HS-5 (cell line): Measurements from ENCODE around the gene CTNNA1.

Experiments
- DNase-seq: peaks from one replicate; pipeline ENCODE4 v3.0.0-alpha.2; 2012; ENCODE audit warnings: low read depth

CTNNA1 gene

DNA sequence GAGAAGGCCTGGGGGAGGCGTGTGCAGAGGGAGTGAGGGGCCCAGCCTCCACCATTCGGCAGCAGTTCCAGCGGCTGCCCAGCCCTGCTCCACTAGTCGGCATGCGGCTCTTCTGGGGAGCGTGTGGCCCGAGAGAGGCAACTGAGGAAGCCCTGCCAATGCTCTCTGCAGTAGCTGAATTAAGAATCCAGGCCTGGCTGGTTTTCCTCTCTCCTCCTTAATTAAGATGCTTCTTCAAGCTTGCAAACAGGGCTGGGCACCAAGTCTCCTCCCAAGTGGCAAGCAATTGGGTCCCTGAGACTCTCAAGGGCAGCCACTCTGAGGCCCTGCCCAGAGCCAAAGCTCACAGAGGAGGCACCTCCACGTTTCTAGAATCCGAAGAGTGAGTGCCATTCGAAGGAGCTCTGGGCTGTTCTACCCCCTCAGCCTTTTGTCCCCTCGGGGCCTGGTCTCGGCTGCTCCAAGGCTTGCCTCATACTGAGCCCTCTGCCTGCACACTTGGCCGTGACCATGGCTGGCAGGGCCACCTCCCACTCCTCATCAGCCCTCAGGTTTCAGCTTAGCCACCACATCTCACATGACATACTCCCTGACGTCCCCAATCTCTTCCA is 197.3 kb downstream of the CTNNA1 start:
- DNase-seq, result no peak

- DNase-seq, result no peak
Observed at GRCh38 chr5:138951091-138951985, 198.1 kb downstream of the CTNNA1 start.

DNA sequence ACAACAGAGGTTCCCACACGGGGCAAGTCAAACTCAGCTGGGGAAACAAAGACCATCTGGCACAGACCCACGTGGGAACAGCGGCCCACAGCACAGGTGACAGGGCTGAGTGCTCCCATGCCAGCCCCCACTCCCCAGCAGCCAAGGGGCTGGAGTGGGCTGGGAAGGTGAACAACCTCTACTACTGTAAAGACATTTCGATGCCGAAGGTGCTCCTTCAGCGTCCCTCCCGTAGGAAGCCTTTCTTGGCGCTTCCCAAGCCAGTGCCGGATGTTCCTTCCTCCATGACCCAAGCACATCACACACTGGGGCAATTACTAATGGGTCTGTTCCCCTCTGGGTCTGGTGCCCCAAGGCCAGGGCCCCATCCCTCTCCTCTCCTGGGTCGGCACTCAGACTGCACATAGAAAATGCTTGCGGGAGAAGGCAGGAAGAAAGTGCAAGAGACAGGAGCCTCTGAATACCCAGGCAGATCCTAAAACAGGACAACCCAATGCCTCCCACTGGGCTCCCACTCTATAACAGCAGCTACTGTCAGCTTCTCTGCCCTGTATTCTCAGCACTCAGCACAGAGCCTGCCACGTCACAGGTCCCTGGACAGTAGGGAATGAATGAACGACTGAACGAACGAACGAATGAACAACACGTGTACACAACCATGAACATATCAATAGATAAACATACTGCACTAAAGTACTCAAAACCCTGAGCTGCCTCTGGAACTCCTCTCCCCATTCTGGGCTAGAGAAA is 198.9 kb downstream of the CTNNA1 start:
- DNase-seq, result no peak

DNA sequence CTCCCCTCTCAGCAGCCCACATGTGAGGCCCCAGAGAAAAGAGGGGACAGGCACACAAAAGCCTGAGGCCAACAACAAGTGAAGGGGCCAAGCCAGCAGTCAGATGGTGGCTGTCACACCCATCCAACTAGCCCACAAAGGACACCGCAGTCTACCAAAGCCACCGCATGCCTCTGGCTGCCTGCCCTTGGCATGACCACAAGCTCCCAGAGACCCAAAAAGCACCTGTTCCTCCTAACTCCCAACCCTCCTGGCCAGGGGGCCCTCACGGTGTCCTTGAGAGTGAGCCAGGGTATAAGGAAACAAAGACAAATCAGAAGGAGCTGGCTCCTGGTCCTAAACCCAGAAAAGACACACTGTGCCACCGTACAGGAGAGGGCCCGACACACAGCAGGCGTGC is 199.7 kb downstream of the CTNNA1 start:
- DNase-seq, result no peak

DNA sequence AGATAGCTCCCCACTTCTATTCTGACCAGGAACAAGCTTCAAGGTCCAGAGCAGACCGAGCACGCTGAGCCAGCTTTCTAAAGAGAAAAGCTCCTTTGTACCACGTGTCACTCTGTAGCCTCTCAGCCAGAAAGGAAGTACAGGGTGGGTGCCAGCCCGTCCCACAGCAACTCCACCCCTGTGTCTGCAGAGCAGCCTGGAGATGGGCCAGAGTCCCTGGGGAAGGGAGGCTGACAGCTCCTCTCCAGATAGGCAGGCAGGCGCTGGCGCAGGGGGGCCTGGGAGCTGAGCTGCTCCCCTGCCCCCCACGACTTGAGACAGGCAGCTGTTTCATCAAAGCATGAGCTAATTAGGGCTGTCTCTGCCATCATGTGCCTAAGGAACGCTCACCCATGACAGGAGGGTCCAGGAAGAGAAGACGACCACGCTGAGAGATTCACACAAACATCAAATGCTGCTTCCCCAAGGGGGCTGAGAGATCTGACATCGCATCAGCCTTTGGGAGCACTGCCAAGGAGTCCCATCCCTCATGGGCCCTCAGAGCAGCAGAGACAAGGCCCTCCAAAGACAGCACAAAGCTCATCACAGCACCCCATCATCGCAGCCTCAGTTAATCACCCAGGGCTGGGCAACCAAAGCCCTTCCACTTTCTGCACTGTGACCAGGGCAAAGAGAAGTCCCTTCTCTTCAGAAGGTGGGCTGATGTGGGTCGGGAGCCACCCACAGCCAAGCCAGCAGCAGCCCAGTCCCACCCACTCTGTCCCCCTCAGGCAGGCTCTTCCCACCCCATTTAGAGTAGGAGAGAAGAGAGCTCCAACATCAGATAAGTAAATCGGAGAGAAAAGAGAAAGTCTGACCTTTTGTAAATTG is 200.4 kb downstream of the CTNNA1 start:
- no peak for DNase-seq

DNA sequence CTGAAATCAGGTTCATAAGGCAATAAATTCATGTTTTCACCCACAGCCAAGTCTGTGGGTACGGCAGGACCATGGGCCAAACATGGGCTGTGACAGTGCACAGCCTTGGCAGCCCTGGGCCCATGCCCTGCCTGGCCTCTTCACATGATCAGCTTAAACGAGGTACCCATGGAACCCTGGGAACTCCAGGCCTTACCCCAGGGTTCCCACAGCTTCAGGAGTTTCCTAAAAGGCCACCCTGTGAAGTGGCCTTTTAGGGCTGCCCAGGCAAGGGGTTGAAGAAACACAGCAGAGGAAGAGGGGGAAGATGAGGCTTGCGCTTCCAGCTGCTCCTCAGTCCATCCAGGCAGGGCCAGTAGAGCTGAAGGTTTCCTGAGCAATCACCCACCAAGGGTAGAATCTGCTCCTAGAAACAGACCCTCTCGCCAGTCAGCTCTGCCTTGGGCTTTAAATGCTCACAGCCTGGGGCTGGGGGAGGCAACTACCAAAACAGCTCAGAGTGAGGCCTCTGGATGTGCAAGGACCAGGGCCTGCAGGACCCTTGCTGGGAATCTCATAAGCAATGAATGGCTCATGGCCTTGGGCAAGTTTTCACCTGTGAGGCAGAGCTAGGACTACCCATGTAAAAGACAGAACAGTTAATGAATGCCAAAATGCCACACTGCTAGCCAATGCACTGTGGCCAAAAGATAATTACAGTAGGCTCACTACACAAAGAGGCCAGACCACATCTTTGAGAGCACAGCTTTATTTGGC is 201.2 kb downstream of the CTNNA1 start:
- no peak for DNase-seq

GRCh38 chr5:138955013-138955660 is 201.9 kb downstream of the CTNNA1 start:
- no peak for DNase-seq

- no peak for DNase-seq
Observed at GRCh38 chr5:138955671-138956295, 202.6 kb downstream of the CTNNA1 start.

GRCh38 chr5:138956801-138957200 is 203.6 kb downstream of the CTNNA1 start:
- DNase-seq, result no peak

GRCh38 chr5:138960145-138960692 is 207.0 kb downstream of the CTNNA1 start:
- no peak for DNase-seq

GRCh38 chr5:138961221-138961620 is 208.0 kb downstream of the CTNNA1 start:
- no peak for DNase-seq

GRCh38 chr5:138961729-138962128 is 208.5 kb downstream of the CTNNA1 start:
- DNase-seq, result no peak

- no peak for DNase-seq
Observed at GRCh38 chr5:138962614-138963370, 209.6 kb downstream of the CTNNA1 start.

DNA sequence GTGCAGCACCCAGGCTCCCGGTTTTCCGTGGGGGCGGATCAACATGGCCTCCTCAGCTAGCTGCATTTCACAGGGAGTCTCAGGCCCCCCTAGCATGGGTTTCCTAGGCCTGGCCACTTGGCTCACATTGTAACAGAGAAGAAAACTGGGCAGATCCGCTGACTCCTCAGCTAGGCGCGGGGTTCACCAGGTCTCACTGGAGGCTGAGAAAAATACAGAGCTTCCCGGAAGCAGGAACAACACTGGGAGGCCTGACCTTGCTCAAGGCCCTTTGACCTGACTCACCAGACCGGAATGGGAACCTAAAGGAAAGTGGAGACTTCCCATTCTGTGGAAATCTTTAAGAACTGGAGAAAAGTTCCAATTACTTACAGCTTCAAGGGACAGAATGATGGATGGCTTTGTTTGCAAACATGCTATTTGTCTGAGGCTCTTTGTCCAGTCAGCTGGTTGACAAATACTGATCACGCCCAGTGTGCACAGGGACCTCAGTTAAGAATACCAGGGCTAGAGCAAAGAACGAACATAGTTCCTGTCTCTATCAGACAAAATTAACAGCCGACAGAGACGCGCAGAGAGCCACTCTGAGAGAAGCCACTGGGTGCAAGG is 210.6 kb downstream of the CTNNA1 start:
- DNase-seq, result no peak

GRCh38 chr5:138964647-138965201 is 211.5 kb downstream of the CTNNA1 start:
- DNase-seq, result no peak

- no peak for DNase-seq
Observed at GRCh38 chr5:138965626-138966025, 212.4 kb downstream of the CTNNA1 start.

DNA sequence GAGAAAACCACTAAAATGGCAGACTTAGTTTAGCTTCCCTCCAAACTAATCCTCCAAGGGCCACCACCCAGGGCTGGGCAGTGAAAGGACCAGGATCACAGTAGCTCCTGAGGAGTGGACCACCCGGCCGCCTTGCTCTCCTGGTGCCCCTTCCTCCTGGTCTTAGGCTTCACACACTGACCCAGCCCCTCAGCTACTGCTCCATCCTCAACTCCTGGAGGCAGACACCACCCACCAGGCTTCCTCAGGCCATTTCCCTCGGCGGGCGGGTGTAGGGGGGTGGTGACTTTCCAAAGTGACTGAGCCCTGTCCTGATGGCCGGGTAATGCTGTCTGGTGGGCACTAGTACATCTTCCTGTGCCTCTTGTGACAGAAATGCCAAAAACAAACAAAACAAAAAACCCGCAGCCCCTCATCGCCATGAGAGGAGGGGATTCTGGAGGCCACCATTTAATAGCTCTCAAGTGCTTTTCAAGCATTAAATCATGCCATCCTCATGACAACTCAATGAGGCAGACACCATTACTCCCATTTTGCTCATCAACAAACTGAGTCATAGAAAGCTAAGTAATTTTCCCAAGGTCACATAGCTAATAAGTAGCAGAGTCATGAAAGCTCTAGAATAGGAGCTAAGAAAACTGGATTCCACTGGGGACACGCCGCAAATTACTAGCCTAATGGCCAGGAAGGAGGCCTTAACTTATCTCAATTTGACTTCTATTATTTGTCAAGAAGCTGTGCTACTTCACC is 213.2 kb downstream of the CTNNA1 start:
- no peak for DNase-seq
